Stimulated activated CD8-positive, alpha-beta memory T cell treated with anti-CD3 and anti-CD28 coated beads, Interleukin-15, amount 100 ng/mL, for 1 hour (primary cell): ENCODE measurements around the gene USP12.
"Not testable (repeated sequence)": the region's sequence is repeated elsewhere in the genome, so short reads cannot be mapped to it uniquely, and the experiment has no call there.

Experiments used
- DNase-seq: peaks from one replicate; pipeline ENCODE4 v3.0.0-alpha.2; 2020; ENCODE audit warnings: low read depth

Gene USP12

GRCh38 chr13:27149702-27150101 is 21.9 kb downstream of the USP12 start:
- DNase-seq, result no peak

GRCh38 chr13:27148900-27149299 is 22.7 kb downstream of the USP12 start:
- DNase-seq, result no peak

- DNase-seq, result no peak
Measured at GRCh38 chr13:27147530-27148170, 24.0 kb downstream of the USP12 start.

GRCh38 chr13:27141746-27142145 is 29.9 kb downstream of the USP12 start:
- DNase-seq, result no peak

GRCh38 chr13:27141159-27141558 is 30.5 kb downstream of the USP12 start:
- DNase-seq, result not testable (repeated sequence)

- no peak for DNase-seq
Measured at GRCh38 chr13:27140060-27140459, 31.6 kb downstream of the USP12 start.

GRCh38 chr13:27139565-27139964 is 32.0 kb downstream of the USP12 start:
- no peak for DNase-seq

GRCh38 chr13:27138457-27139093 is 33.0 kb downstream of the USP12 start:
- DNase-seq, result no peak

- DNase-seq, result no peak
Measured at GRCh38 chr13:27137759-27138158, 33.9 kb downstream of the USP12 start.

- no peak for DNase-seq
Measured at GRCh38 chr13:27135023-27135422, 36.6 kb downstream of the USP12 start.

- DNase-seq, result no peak
Measured at GRCh38 chr13:27133889-27134288, 37.7 kb downstream of the USP12 start.

GRCh38 chr13:27132538-27132937 is 39.1 kb downstream of the USP12 start:
- DNase-seq, result no peak

- no peak for DNase-seq
Measured at GRCh38 chr13:27131906-27132305, 39.7 kb downstream of the USP12 start.

- peak; percentile 10 for DNase-seq
Measured at GRCh38 chr13:27130979-27131623, 40.5 kb downstream of the USP12 start.

- DNase-seq, result no peak
Measured at GRCh38 chr13:27130223-27130978, 41.2 kb downstream of the USP12 start.

GRCh38 chr13:27128825-27129627 is 42.6 kb downstream of the USP12 start:
- no peak for DNase-seq

- no peak for DNase-seq
Measured at GRCh38 chr13:27126859-27127258, 44.8 kb downstream of the USP12 start.

GRCh38 chr13:27125357-27126282 is 46.0 kb downstream of the USP12 start:
- DNase-seq, result no peak

- DNase-seq, result no peak
Measured at GRCh38 chr13:27124571-27124970, 47.0 kb downstream of the USP12 start.

GRCh38 chr13:27123445-27123844 is 48.2 kb downstream of the USP12 start:
- DNase-seq, result not testable (repeated sequence)

GRCh38 chr13:27122036-27122435 is 49.6 kb downstream of the USP12 start:
- DNase-seq, result no peak
